B cell (primary cell): ENCODE results near the gene PARD3B.

Experiments used
- EZH2 ChIP-seq: IDR thresholded peaks from 2 replicates; pipeline ENCODE4 v1.6.1; 2012; ENCODE audit warnings: borderline replicate concordance, low read depth, mild to moderate bottlenecking, moderate library complexity, low read length; ENCODE audit not compliant: insufficient read depth, poor library complexity, severe bottlenecking
- TF ChIP-seq, protein P1 (sequence below): fragments of 200-600 bp; IDR thresholded peaks from one replicate; pipeline ENCODE4 v1.8.0; 2022; ENCODE audit warnings: antibody characterized with exemption, mild to moderate bottlenecking

DNA sequence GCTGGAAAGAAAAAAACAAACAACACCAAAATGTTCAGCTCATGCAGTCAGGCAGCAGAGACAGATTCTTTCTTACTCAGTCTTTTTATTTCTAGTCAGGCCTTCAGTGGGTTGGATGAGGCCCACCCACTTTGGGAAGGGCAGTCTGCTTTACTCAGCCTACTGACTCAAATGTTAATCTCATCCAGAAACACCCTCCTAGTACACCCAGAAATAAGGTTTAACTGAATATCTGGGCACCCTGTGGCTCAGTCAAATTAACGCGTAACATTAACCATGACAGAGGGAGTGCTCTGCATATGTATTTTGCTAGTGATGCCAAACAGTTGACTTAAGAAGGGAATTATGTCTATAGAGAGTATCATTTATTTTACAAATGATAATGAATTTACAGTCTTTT, 401.6 kb downstream of the PARD3B start:
- TF ChIP-seq EZH2: no peak
- TF ChIP-seq, protein P1, sequence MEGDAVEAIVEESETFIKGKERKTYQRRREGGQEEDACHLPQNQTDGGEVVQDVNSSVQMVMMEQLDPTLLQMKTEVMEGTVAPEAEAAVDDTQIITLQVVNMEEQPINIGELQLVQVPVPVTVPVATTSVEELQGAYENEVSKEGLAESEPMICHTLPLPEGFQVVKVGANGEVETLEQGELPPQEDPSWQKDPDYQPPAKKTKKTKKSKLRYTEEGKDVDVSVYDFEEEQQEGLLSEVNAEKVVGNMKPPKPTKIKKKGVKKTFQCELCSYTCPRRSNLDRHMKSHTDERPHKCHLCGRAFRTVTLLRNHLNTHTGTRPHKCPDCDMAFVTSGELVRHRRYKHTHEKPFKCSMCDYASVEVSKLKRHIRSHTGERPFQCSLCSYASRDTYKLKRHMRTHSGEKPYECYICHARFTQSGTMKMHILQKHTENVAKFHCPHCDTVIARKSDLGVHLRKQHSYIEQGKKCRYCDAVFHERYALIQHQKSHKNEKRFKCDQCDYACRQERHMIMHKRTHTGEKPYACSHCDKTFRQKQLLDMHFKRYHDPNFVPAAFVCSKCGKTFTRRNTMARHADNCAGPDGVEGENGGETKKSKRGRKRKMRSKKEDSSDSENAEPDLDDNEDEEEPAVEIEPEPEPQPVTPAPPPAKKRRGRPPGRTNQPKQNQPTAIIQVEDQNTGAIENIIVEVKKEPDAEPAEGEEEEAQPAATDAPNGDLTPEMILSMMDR: no peak
